CD4-positive, alpha-beta T cell (primary cell): ENCODE measurements around the gene GRM4. TPM values are rescaled to one million over a fixed set of nuclear protein-coding genes. Genes with fewer than 3 reads are reported as not detected.

ENCODE experiments used
- ATAC-seq: fragments of 200-7000 bp; cut with Tn5 transposase; one replicate; pipeline ENCODE4 v1.10.0; 2022; ENCODE audit warnings: mild to moderate bottlenecking; ENCODE audit not compliant: poor library complexity
- CTCF ChIA-PET: fragments of 350-600 bp; sonication (Branson Sonifier 250); formaldehyde crosslinking; loops from one replicate; lab custom pipeline; 2021; ENCODE audit warnings: antibody characterized with exemption, inconsistent platforms; lab: Charles Lee
- POLR2A ChIA-PET: fragments of 350-600 bp; sonication (Branson Sonifier 250); formaldehyde crosslinking; loops from one replicate; lab custom pipeline; 2021; ENCODE audit warnings: antibody characterized with exemption, inconsistent platforms; lab: Charles Lee
- DNase-seq, 14 experiments: peaks; one replicate each; pipeline ENCODE4 v3.0.0-alpha.2; 2013 to 2020; ENCODE audit warnings: mixed read lengths in 2 of 14
- H3K27ac ChIP-seq, 2 donors: one replicate each; pipeline versions ENCODE4 v1.5.1 to v1.7.0; 2013; ENCODE audit warnings: low read length in 2 of 2, low read depth in 1 of 2, mild to moderate bottlenecking in 1 of 2
- H3K27me3 ChIP-seq, 2 experiments: 1 replicate in 1 of 2; 2 replicates in 1 of 2; pipeline versions ENCODE4 v1.6.1 to v1.7.0; 2013; ENCODE audit warnings: low read length in 2 of 2, control low read depth in 1 of 2, mild to moderate bottlenecking in 1 of 2, moderate library complexity in 1 of 2; ENCODE audit not compliant: insufficient read depth in 2 of 2, control insufficient read depth in 1 of 2
- H3K36me3 ChIP-seq: one replicate; pipeline ENCODE4 v1.6.1; 2013; ENCODE audit warnings: low read length, control low read depth; ENCODE audit not compliant: insufficient read depth
- H3K4me1 ChIP-seq: one replicate; pipeline ENCODE4 v1.6.1; 2013; ENCODE audit warnings: low read length, control low read depth; ENCODE audit not compliant: insufficient read depth
- H3K4me3 ChIP-seq: one replicate; pipeline ENCODE4 v1.5.1; 2013; ENCODE audit warnings: mild to moderate bottlenecking, low read length, moderate library complexity
- H3K9me3 ChIP-seq, 2 experiments: 1 replicate in 1 of 2; 2 replicates in 1 of 2; pipeline versions ENCODE4 v1.6.1 to v1.7.0; 2013; ENCODE audit warnings: low read length in 2 of 2, mild to moderate bottlenecking in 2 of 2, control low read depth in 1 of 2, moderate library complexity in 1 of 2; ENCODE audit not compliant: control insufficient read depth in 1 of 2, insufficient read depth in 1 of 2
- H3K27ac Mint-ChIP-seq: one replicate; pipeline ENCODE4 v1.8.0; 2020; ENCODE audit warnings: mixed read lengths
- H3K27me3 Mint-ChIP-seq: one replicate; pipeline ENCODE4 v1.8.0; 2021; ENCODE audit warnings: mixed read lengths
- H3K36me3 Mint-ChIP-seq: one replicate; pipeline ENCODE4 v1.8.0; 2021; ENCODE audit warnings: low read depth, mixed read lengths
- H3K4me1 Mint-ChIP-seq: one replicate; pipeline ENCODE4 v1.8.0; 2021; ENCODE audit warnings: low read depth, mixed read lengths
- H3K4me3 Mint-ChIP-seq: one replicate; pipeline ENCODE4 v1.8.0; 2020; ENCODE audit warnings: mild to moderate bottlenecking, mixed read lengths
- H3K9me3 Mint-ChIP-seq: one replicate; pipeline ENCODE4 v1.8.0; 2020; ENCODE audit warnings: mixed read lengths
- intact Hi-C, 2 experiments: fragments of 100-400 bp; cut with DNase I in 1 of 2; cut with micrococcal nuclease in 1 of 2; formaldehyde crosslinking; loops; one replicate each; pipeline versions ENCODE4 v1.15.1 to v1.9.0; 2023 to 2025; cut with DNase I, micrococcal nuclease
- total RNA-seq, 174 experiments: library from RNA in 2 of 174; stranded (reverse) in 2 of 174; gene quantifications; one replicate each; pipeline ENCODE4 v1.2.3 and lab custom pipeline; 2021 to 2026
- TF ChIP-seq, protein P1 (sequence below): fragments of 200-600 bp; IDR thresholded peaks from one replicate; pipeline ENCODE4 v1.8.0; 2022; ENCODE audit warnings: antibody characterized with exemption, mild to moderate bottlenecking

Gene GRM4
- total RNA-seq, 2 experiments from 2014 or later, result 0.08 TPM; not detected in 1

GRCh38 chr6:34135541-34135940 lies 10.3 kb downstream of the GRM4 start:
- TF ChIP-seq, protein P1, sequence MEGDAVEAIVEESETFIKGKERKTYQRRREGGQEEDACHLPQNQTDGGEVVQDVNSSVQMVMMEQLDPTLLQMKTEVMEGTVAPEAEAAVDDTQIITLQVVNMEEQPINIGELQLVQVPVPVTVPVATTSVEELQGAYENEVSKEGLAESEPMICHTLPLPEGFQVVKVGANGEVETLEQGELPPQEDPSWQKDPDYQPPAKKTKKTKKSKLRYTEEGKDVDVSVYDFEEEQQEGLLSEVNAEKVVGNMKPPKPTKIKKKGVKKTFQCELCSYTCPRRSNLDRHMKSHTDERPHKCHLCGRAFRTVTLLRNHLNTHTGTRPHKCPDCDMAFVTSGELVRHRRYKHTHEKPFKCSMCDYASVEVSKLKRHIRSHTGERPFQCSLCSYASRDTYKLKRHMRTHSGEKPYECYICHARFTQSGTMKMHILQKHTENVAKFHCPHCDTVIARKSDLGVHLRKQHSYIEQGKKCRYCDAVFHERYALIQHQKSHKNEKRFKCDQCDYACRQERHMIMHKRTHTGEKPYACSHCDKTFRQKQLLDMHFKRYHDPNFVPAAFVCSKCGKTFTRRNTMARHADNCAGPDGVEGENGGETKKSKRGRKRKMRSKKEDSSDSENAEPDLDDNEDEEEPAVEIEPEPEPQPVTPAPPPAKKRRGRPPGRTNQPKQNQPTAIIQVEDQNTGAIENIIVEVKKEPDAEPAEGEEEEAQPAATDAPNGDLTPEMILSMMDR, result no peak
- H3K4me3 ChIP-seq, result no peak overlapping the region
- POLR2A ChIA-PET, result no interaction called here

DNA sequence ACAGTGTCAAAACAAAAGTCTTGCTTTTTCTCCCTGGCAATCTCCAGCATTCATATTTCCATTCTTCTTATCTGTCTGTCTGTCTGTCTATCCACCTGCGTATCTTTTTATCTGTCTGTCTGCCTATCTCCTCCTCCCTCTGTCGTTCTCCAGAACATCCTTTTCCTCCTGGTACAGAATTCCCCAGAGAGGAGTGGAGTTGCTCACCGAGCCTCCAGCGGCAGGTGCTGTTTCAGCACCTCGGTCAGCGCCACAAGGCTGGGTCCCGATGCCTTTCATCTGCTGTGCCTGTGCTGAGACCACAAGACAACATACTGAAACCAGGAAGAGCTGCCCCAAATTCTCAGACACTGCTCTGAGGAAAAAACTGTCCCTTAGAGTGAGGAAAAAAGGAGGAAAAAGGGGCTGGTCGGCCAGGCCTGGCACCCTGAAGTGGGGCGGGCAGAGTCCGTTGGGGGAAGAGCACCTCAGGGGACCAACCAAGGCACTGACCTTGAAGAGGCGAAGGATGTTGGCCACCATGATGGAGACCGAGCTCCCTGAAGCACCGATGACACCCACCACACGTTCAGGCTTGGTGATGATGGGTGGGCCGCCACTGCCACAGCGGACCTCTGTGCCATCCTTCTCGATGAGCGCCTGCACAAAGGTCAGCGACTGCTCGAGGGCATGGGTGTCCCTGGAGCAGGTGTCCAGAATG lies 13.3 kb downstream of the GRM4 start:
- Histone ChIP-seq H3K27me3 (peaks cover 20 to 26% of the 10 kb centered on the region in 2 experiments), H3K4me3 (no peak overlapping the region), H3K36me3 (no peaks in the 10 kb centered on the region), H3K9me3 (peaks cover 0 to 27% of the 10 kb centered on the region in 2 experiments), H3K27ac (no peak overlapping the region), H3K4me1 (no peaks in the 10 kb centered on the region)
- Mint-ChIP-seq H3K27me3 (peaks cover 72% of the 10 kb centered on the region), H3K9me3 (no peaks in the 10 kb centered on the region), H3K27ac (no peak overlapping the region), H3K4me3 (no peak overlapping the region), H3K4me1 (no peaks in the 10 kb centered on the region), H3K36me3 (no peaks in the 10 kb centered on the region)
- intact Hi-C loops, result no loop called here
- DNase-seq (peak in 10 of 14 experiments; percentile 16 to 52 (median 30)), ATAC-seq (peak; percentile 34)
- TF ChIP-seq, protein P1, result no peak
- POLR2A ChIA-PET, result interaction anchor here (0.6 kb wide), 1 partner anchor 1104 kb away, joined by 3 read pairs; no protein-coding TSS in a partner anchor
- CTCF ChIA-PET, result no interaction called here

More at GRCh38 chr6:34135541-34135940, 10.3 kb downstream of the GRM4 start:
- Mint-ChIP-seq H3K4me1 (no peaks in the 10 kb centered on the region), H3K4me3 (no peak overlapping the region), H3K27me3 (peaks cover 88% of the 10 kb centered on the region), H3K27ac (no peak overlapping the region), H3K9me3 (no peaks in the 10 kb centered on the region), H3K36me3 (no peaks in the 10 kb centered on the region)
- no peak overlapping the region for H3K27ac ChIP-seq
- ATAC-seq (no peak), DNase-seq (no peak)
- H3K27me3 ChIP-seq, result peaks cover 42 to 52% of the 10 kb centered on the region in 2 experiments
- H3K36me3 ChIP-seq, result no peaks in the 10 kb centered on the region
- CTCF ChIA-PET, result no interaction called here
- peaks cover 0 to 27% of the 10 kb centered on the region in 2 experiments for H3K9me3 ChIP-seq
- intact Hi-C loops, result no loop called here
- H3K4me1 ChIP-seq, result no peaks in the 10 kb centered on the region

DNA sequence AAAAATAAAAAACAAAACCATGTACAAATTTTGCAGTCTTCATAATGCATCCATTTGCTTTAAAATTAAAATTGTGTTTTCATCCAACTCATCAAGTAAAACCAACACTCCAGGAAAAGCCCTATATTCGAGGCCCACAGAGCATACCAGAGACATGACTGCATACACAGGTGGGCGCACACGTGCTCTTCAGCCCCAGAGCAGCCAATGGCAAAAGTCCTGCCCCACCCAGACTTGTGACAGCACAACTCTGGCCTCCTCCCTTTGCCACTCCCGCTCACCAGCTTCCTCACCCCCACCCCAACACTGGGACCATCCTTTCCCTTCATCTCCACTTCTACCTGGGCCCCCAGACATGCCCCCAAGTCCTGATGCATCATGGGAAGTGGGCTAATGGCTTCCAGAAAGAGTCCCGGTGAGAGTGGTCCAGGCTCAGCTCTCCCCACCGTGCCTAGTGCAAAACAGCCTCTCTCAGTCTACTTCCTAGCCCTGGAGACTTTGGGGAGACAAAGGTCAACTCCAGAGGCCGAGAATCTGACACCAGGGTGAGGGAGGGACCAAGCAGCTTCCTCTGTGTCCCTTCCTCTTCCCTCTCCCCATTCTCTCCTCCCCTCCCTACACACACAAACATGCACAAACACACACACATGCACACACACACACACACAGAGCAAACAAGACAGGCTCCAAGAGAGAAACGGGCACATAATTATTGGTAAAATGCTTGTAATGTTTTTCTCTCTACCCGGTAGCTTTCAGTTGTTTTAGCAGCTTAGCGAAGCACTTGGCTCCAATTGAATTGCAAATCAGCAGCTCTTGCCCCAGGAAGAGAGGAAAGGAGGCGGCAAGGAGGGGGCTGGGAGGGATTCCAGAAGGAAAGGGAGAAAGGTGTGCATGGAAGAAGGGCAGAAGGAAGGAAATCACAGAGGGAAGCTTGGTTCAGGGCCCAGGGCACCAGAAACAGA lies 14.3 kb downstream of the GRM4 start:
- H3K9me3 ChIP-seq, result peaks cover 0 to 26% of the 10 kb centered on the region in 2 experiments
- no peak for DNase-seq
- H3K4me1 ChIP-seq, result no peaks in the 10 kb centered on the region
- H3K27ac ChIP-seq, result no peak overlapping the region
- no peak for ATAC-seq
- Mint-ChIP-seq H3K4me3 (no peak overlapping the region), H3K27me3 (peaks cover 72% of the 10 kb centered on the region), H3K27ac (no peak overlapping the region), H3K9me3 (no peaks in the 10 kb centered on the region), H3K36me3 (no peaks in the 10 kb centered on the region), H3K4me1 (no peaks in the 10 kb centered on the region)
- no peaks in the 10 kb centered on the region for H3K36me3 ChIP-seq
- TF ChIP-seq, protein P1, result no peak
- POLR2A ChIA-PET, result no interaction called here
- intact Hi-C loops, result no loop called here
- H3K4me3 ChIP-seq, result no peak overlapping the region
- CTCF ChIA-PET, result no interaction called here
- H3K27me3 ChIP-seq, result peaks cover 13 to 23% of the 10 kb centered on the region in 2 experiments
